GM19099 (cell line): ENCODE data around the gene C20orf204.

ENCODE experiments used
- POLR2A ChIP-seq: IDR thresholded peaks from 3 replicates; pipeline ENCODE4 v1.6.1; 2011; ENCODE audit warnings: low read depth; ENCODE audit not compliant: insufficient read length; ENCODE audit errors: extremely low read depth

Gene C20orf204

DNA sequence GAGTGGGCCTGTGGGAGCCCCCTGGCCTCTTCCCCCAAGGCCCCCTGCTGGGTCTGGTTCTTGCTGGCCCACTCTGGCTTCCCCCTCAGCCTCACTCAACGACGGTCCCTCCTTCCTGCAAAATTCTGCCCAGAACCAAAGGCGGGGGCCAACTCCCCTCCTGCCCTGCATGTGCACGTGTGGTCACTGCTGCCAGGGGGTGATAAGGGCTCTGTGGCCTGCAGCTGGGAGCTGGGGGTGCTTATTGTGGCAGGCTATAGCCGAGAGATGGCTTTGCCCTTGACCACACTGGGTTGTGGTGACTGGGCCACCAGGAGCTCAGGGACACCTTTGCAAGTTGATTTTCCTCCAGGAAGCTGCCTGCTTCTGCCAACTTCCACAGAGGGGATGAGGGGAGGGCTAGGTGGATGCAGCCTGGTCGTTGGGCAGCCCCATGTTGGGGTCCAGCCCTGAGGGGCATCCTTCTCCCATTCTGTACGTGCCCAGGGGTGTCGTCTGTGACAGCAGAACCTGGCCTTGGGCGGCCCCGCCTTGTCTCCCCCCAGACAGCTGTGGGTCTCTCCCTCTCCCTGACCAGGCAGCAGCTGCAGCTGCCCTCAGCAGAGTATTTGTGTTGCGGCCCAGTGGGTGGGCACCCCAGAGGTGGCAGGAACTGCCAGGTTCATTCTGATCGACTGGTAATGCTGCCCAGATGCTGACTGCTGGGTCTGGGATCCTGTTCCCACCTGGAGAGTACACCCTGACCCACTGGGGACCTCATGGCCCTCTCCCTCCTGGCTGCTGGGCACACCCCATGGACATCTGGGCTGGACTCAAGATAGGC is 32.6 kb downstream of the C20orf204 start:
- TF ChIP-seq POLR2A = no peak

DNA sequence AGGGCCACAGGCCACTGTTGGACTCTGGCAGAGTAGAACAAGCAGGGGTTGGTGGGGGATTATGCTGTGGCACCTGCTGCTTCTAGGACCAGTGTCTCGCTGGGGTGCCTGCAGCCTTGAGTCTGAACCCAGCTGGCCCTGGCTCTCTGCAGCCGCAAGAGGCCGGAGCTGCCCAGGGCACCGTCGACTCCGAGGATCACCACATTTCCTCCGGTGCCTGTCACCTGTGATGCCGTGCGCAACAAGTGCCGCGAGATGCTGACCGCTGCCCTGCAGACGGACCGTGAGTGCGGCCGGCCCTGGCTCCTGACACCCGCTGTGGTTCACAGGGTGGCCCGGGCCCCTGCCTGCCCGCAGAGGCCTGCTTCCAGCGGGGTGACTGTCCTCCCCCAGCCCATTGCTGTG is 33.2 kb downstream of the C20orf204 start:
- TF ChIP-seq POLR2A = no peak

DNA sequence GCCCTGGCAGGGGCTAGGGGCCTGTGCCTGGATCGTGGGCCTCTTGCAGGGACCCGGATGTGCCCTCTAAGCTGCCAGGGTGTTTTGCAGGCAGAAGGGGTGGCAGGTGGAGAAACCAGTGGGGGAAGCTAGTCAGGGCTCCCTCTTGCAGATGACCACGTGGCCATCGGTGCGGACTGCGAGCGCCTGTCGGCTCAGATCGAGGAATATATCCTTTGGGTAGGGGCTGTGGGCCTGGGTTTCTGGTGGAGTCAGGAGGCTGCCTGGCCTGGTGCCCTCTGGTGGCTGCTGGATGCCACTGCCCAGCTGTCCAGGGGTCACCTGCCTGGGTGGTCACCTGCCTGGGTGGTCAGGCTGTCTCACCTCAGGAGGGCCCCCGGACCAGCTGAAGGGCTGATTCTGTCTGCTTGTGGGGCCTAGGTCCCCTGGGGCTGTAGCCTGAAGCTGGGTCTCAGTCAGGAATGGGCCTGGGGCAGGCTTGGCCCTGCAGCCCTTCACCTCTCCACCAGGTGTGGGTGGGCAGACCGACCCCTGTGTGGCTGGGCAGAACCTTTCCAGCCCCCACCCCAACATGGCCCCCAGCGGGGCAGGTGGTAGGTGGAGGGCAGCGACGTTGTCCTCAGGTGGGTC is 33.7 kb downstream of the C20orf204 start:
- no peak for TF ChIP-seq POLR2A

DNA sequence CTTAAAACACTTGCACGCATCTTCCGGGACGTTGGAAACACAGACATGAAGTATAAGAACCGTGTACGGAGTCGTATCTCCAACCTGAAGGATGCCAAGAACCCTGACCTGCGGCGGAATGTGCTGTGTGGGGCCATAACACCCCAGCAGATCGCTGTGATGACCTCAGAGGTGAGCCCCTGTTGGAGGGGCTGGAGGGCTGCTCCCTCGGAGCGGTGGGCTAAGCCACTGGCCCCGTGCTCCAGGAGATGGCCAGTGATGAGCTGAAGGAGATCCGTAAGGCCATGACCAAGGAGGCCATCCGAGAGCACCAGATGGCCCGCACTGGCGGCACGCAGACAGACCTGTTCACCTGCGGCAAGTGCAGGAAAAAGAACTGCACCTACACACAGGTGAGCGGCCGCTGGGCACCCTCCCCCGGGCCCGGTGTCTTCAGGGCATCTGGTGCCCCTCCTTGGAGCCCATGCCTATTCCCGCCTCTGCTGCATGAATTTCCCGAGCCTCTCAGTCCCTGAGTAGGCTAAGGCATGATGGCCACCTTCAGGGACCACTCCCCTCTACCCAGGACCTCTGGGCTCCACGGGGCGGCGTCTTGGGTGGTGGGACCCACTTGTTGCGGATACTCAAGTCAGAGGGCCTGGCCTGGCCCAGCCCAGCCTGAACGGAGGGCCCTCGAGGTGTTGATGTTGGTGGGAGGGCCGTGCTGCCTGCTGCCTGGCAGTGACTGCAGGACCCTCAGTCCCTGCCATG is 34.4 kb downstream of the C20orf204 start:
- no peak for TF ChIP-seq POLR2A

DNA sequence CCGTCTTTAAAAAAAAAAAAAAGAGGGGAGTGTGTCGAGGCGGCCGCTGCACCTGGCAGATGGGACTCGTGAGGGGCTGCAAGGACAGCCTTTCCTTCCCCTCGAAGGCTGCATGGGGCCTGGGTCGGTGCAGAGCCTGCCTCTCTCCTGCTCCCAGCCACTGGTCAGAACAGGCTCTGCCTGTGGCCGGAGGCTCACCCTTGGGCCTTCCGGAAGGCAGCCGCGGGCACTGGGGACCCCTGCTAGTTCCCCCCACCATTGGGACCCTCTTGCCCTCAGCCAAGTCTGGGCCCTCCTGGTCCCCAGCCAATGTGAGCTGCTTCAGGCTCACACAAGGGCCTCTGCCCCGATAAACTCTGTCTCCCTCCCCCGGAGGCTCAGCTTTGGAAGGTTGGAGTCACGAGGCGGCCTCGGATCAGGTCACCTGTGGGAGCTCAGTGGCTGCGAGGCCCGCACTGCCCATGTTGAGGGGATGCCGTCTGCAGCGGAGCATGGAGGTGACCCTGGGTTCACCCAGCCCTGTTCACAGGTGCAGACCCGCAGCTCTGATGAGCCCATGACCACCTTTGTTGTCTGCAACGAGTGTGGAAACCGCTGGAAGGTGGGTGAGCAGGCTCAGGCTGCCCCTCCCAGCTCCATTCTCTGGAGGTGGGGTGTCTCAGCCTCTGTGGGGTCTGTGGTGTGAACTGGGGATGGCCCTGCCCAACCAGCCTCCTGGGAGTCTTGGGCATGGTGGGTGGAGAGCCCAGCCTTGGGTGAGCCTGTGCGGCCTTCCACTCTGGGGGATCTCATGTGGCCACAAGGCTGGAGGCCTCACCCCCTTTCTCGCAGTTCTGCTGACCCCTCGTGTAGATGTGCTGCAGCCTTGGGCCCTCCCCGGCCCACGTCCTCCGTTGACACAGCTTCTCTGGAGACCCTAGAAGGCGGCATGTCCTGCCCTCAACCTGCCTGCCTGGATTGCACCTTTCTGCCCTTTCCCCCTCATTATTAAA is 35.7 kb downstream of the C20orf204 start:
- peak; percentile 3 for TF ChIP-seq POLR2A

DNA sequence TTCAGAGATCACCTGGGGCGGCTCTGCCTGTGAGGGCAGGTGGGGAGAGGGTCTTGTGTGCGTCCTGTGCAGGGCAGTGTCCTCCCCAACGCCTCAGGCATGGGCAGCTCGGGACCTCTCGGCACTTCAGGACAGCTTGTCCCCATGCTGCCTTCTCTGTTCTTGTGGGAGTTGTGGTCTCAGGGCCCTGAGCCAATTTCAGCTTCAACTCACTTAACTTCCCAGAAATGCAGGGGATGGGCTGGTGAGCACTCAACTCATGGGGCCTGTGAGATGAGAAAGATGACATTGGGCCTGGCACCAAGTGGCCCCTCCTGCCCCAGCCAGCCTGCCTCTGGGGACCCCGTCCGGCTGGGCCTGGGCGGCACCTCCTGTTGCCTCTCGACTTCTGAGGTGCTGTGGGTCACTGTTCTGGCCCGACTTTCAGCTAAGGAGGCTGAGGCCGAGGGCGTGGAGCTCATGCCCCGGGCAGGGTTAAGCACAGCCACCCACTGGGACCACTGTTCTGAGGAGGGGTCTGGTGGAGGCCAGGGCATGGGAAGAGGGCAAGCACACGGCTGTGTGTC is 36.6 kb downstream of the C20orf204 start:
- TF ChIP-seq POLR2A = peak; percentile 9

DNA sequence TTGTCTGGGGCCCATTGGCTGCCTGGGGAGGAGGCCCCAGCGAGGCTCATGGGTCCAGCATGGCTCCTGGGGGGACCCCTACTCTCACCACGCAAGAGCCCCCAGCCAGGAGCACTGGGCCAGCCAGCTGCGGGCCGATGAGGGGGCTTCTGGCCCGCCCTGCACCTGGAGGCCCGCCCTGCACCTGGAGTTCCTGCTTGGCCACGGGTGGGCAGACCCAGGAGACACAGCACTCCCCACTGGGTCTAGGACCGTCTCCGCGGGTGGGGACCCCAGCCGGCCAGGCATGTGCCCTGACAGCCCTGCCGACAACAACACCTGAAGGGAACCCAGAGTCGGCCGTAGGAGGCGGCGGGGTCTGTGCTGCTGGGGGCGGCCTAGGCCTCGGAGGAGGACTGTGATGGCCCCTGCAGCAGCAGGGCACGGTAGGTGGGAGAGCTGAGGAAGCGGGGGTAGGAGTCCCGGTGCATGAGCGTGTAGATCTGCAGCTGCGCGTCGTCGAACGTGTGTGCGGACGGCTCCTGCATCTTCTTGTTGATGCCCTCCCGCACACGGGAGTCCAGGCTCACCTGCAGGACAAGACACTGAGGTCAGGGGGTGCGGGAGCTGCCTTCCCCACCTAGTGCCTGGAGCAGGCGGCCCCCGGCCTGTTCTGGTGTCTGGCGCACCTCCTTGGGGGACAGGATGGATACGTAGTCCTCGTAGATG is 37.6 kb downstream of the C20orf204 start:
- TF ChIP-seq POLR2A = no peak

DNA sequence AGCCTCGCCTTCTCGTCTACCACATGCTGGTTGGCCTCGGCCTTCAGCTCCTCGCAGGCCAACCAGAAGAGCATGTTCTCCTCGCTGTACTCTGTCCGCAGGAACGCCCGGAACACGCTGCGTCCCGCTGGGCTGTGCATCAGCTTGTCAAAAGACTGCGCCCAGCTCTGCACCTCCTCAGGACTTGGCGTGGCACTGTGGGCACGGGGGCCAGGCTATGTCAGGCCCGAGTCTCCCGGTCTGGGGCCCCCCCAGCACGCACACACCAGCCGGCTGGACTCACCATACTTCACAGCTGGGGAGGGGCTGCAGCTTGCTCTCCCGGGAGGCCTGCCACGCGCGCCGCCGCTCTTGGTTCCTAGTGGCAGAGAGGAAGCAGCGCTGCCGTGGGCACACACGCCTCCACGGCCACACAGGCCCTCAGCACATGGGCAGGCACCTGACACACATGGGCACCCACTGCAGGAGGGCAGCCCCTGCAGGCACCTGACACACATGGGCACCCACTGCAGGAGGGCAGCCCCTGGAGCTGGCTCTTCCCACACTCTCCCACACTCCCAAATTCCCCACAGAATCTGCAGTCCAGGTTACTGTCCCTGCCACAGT is 38.3 kb downstream of the C20orf204 start:
- TF ChIP-seq POLR2A = no peak

DNA sequence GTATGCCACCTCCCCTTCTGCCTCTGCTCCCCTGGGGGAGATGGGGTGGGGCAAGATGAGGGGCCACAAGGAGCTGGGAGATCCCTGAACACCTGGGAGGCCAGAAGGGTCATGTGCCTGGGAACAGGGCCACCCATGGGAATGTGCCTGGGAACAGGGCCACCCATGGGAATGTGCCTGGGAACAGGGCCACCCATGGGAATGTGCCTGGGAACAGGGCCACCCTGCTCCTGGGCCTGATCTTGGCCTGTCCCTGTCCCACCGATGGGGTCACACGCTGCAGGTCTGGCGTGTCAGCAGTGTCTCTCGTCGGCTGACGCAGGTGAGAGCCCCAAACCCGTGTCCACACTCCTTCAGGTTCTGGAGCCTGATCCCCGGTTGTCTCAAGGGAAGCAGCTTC is 39.0 kb downstream of the C20orf204 start:
- no peak for TF ChIP-seq POLR2A

DNA sequence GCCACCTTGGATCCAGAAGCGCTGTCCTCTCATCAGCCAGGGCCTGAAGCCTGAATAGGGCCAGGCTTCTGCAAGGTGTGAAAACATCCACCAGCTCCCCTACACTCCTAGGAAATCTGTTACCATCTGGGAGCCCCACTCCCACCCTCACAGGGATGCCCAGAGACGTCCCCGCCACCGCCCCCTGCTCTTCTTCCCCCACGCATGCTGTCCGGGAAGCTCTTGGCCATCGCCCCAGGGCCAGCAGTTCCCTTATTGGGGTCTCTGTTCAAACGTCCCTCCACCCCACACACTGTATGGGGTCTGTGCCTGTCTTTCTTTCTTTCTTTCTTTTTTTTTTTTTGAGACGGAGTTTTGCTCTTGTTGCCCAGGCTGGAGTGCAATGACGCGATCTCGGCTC is 39.6 kb downstream of the C20orf204 start:
- TF ChIP-seq POLR2A = no peak

DNA sequence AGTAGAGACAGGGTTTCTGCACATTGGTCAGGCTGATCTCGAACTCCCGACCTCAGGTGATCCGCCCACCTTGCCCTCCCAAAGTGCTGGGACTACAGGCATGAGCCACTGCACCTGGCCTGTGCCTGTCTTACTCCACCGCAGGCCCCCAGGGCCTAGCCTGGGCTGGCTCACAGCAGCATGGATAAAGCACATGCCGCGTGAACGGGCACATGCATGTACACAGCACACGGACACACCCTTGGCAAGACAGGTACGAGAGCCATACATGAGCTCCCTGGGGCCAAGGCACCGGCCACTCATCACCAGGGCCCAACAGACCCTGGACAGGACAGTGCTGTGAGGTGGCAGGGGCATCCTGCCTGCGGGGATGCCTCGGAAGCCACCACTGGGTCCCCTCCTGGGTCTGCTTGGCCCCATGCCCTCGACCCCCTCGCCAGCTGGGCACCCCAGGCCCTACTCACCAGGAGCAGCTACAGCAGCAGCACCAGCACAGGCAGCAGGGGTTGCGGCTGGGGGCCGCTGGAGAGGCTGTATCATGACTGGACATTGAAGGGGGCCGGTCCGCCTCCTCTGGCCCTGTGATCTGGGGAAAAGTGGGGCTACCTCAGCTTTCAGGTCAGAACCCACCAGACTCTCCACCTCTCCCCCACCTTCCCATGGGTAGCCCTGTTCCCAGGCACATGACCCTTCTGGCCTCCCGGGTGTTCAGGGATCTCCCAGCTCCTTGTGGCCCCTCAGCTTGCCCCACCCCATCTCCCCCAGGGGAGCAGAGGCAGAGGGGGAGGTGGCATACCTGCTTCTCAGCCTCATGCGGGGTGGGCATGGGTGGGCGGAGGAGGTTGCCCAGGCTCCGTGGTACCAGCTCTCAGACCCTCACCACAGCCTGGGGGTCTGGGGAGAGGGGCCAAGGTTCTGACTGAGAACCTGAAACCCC is 40.3 kb downstream of the C20orf204 start:
- TF ChIP-seq POLR2A = no peak

DNA sequence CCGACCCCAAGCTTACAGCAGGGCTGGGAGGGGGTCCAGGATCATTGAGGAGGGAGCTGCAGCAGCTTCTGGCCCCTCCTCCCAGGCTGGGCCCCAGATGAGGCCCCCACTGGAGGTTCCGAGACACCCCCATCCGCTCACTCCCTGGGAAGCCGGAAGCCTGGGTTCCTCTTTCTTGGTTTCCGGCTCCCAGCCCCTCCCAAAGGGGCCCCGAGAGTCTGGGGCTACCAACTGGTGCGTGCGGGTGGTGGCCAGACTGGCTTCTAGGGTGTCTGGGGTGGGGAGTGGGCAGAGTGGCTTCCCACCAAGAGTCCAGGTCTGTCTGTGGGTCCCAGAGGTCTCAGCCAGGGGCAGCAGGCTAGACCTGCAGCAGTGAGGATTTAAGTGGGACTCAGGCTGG is 41.1 kb downstream of the C20orf204 start:
- TF ChIP-seq POLR2A = peak; percentile 22
